ENCODE measurements around the gene TRPM2. TPM values are rescaled to one million over a fixed set of nuclear protein-coding genes. Genes with fewer than 3 reads are reported as not detected.

Gene TRPM2
- total RNA-seq, 2 experiments from 2014 or later = 1.9 to 2.9 TPM

DNA sequence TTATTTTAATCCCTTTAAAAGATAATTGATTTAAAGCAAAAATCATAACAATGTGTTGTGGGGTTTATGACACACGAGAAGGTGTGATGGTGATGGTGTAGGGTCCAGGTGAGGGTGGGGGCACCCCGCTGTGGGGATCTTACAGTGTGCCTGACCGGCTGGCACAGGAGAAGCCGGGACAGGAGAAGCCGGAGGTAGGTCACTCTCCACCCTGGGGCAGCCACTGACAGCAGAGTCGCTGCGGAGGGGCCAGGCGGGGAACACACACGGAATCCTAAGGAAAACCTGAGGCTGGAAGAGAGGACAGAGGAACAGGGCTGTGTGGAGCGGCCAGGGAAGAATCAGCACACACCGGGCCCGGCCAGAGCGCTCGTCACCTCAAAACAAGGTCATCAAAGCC is 97.6 kb downstream of the TRPM2 start:
- DNase-seq = peak in 1 of 14 experiments; percentile 11
- H3K36me3 ChIP-seq (ENCODE audit: insufficient read depth, low read length) = no peaks in the 10 kb centered on the region
- no peak overlapping the region for H3K4me3 Mint-ChIP-seq
- H3K9me3 Mint-ChIP-seq = peaks cover 5% of the 10 kb centered on the region
- intact Hi-C loops (cut with DNase I, micrococcal nuclease) = loop anchor here in 1 of 2 experiments (10.0 kb wide), 1 partner anchor 1144 kb away; no protein-coding TSS in a partner anchor
- H3K4me3 ChIP-seq (ENCODE audit: low read length) = no peak overlapping the region
- CTCF ChIA-PET = no interaction called here
- TF ChIP-seq, protein P1, sequence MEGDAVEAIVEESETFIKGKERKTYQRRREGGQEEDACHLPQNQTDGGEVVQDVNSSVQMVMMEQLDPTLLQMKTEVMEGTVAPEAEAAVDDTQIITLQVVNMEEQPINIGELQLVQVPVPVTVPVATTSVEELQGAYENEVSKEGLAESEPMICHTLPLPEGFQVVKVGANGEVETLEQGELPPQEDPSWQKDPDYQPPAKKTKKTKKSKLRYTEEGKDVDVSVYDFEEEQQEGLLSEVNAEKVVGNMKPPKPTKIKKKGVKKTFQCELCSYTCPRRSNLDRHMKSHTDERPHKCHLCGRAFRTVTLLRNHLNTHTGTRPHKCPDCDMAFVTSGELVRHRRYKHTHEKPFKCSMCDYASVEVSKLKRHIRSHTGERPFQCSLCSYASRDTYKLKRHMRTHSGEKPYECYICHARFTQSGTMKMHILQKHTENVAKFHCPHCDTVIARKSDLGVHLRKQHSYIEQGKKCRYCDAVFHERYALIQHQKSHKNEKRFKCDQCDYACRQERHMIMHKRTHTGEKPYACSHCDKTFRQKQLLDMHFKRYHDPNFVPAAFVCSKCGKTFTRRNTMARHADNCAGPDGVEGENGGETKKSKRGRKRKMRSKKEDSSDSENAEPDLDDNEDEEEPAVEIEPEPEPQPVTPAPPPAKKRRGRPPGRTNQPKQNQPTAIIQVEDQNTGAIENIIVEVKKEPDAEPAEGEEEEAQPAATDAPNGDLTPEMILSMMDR (IDR thresholded peaks at IDR 0.05) = no peak
- ATAC-seq (ENCODE audit: poor library complexity) = no peak
- H3K27me3 Mint-ChIP-seq = peaks cover 13% of the 10 kb centered on the region
- H3K4me1 Mint-ChIP-seq (ENCODE audit: low read depth) = peaks cover 11% of the 10 kb centered on the region
- H3K4me1 ChIP-seq (ENCODE audit: insufficient read depth, low read length) = peaks cover 9% of the 10 kb centered on the region
- H3K36me3 Mint-ChIP-seq (ENCODE audit: low read depth) = no peaks in the 10 kb centered on the region
- H3K27me3 ChIP-seq (ENCODE audit: control insufficient read depth in 1 of 2, insufficient read depth in 2 of 2, low read length in 2 of 2) = peaks cover 0 to 7% of the 10 kb centered on the region in 2 experiments
- H3K9me3 ChIP-seq (ENCODE audit: control insufficient read depth in 1 of 2, insufficient read depth in 1 of 2, low read length in 2 of 2) = peaks cover 0 to 5% of the 10 kb centered on the region in 2 experiments
- H3K27ac Mint-ChIP-seq = no peak overlapping the region
- H3K27ac ChIP-seq (ENCODE audit: low read depth in 1 of 2, low read length in 2 of 2) = no peak overlapping the region
- POLR2A ChIA-PET = no interaction called here

DNA sequence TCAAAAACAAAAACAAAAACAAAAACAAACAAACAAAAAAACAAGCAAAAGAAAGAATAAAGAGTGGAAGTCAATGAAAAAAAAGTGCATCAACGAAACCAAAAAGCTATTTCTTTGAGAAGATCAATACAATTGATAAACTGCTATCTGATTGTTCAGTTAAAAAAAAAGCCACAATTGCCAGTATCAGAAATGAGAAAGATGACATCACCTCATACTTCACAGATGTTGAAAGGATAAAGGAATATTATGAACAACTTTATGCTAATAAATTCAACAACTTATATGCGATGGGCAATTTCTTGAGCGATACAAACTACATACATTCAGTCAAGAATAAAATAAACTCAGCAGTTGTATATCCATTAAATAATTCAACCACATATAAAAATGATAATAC is 99.7 kb downstream of the TRPM2 start:
- POLR2A ChIA-PET = no interaction called here
- peak overlapping the region; percentile 84 for H3K4me3 Mint-ChIP-seq
- H3K4me1 Mint-ChIP-seq (ENCODE audit: low read depth) = peaks cover 11% of the 10 kb centered on the region

DNA sequence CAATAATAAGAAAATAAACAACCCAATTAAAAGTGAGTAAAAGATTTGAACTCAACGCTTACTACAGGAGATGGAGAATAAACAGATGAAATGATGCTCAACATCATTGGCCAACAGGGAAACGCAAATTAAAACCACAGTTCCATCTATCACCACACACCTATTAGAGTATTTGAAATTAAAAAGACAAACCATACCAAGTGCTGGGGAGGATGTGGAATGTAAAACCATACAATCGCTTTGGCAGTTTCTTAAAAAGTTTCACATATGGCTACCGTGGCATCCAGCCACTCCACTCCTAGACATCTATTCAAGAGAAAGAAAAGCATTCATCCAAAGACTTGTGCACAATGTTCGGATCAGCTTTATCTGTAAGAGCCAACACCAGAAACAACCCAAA is 100.6 kb downstream of the TRPM2 start:
- no peak overlapping the region for H3K4me3 ChIP-seq (ENCODE audit: low read length)
- H3K27me3 Mint-ChIP-seq = peaks cover 9% of the 10 kb centered on the region
- H3K27me3 ChIP-seq (ENCODE audit: control insufficient read depth in 1 of 2, insufficient read depth in 2 of 2, low read length in 2 of 2) = peaks cover 0 to 5% of the 10 kb centered on the region in 2 experiments
- ChIA-PET CTCF (no interaction called here), POLR2A (interaction anchor here (1.0 kb wide), 1 partner anchor 115 kb away, joined by 3 read pairs; the partner anchor contains the start of gene CFAP410)
- H3K27ac Mint-ChIP-seq = no peak overlapping the region
- TF ChIP-seq, protein P1 (IDR thresholded peaks at IDR 0.05) = no peak
- ATAC-seq (ENCODE audit: poor library complexity) (no peak), DNase-seq (no peak)
- H3K36me3 ChIP-seq (ENCODE audit: insufficient read depth, low read length) = no peaks in the 10 kb centered on the region
- no peaks in the 10 kb centered on the region for H3K36me3 Mint-ChIP-seq (ENCODE audit: low read depth)
- H3K4me1 ChIP-seq (ENCODE audit: insufficient read depth, low read length) = peaks cover 15% of the 10 kb centered on the region
- H3K9me3 Mint-ChIP-seq = peaks cover 5% of the 10 kb centered on the region
- peak overlapping the region; percentile 84 for H3K4me3 Mint-ChIP-seq
- H3K4me1 Mint-ChIP-seq (ENCODE audit: low read depth) = peaks cover 11% of the 10 kb centered on the region
- peaks cover 0 to 5% of the 10 kb centered on the region in 2 experiments for H3K9me3 ChIP-seq (ENCODE audit: control insufficient read depth in 1 of 2, insufficient read depth in 1 of 2, low read length in 2 of 2)
- no peak overlapping the region for H3K27ac ChIP-seq (ENCODE audit: low read depth in 1 of 2, low read length in 2 of 2)
- intact Hi-C loops (cut with DNase I, micrococcal nuclease) = loop anchor here in 1 of 2 experiments (1.0 to 10.0 kb wide), 2 partner anchors 116 to 1141 kb away; no protein-coding TSS in a partner anchor

More for the DNA sequence above, 99.7 kb downstream of the TRPM2 start:
- Histone ChIP-seq H3K27me3 (ENCODE audit: control insufficient read depth in 1 of 2, insufficient read depth in 2 of 2, low read length in 2 of 2) (peaks cover 0 to 6% of the 10 kb centered on the region in 2 experiments), H3K9me3 (ENCODE audit: control insufficient read depth in 1 of 2, insufficient read depth in 1 of 2, low read length in 2 of 2) (peaks cover 0 to 5% of the 10 kb centered on the region in 2 experiments), H3K36me3 (ENCODE audit: insufficient read depth, low read length) (no peaks in the 10 kb centered on the region), H3K4me1 (ENCODE audit: insufficient read depth, low read length) (peaks cover 15% of the 10 kb centered on the region), H3K27ac (ENCODE audit: low read depth in 1 of 2, low read length in 2 of 2) (no peak overlapping the region), H3K4me3 (ENCODE audit: low read length) (no peak overlapping the region)
- TF ChIP-seq, protein P1 (IDR thresholded peaks at IDR 0.05) = no peak
- DNase-seq = no peak
- CTCF ChIA-PET = no interaction called here
- H3K27ac Mint-ChIP-seq = no peak overlapping the region
- H3K9me3 Mint-ChIP-seq = peaks cover 5% of the 10 kb centered on the region
- no peaks in the 10 kb centered on the region for H3K36me3 Mint-ChIP-seq (ENCODE audit: low read depth)
- intact Hi-C loops (cut with DNase I, micrococcal nuclease) = loop anchor here in 1 of 2 experiments (10.0 kb wide), 1 partner anchor 1142 kb away; no protein-coding TSS in a partner anchor
- H3K27me3 Mint-ChIP-seq = peaks cover 9% of the 10 kb centered on the region
- ATAC-seq (ENCODE audit: poor library complexity) = no peak
